Measurements from ENCODE around the gene GNRHR.

DNA sequence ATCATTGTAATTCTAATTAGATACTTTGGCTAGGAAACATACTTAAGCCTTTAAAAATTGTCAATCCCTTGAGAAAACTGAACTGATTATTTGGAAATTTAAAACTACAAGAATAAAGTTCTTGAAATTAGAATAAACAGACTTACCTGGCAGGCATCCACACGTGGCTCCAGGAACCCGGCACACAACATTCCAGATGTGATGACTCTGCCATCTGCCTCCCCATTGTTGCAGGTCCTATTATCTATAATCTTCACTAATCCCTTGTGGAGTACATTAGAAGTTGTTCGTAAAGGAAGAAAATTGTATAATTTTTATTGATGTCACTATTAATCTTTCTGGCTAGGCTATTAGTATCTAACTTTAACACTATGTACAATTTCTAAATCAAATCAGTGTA is 16.2 kb upstream of the GNRHR start:
- TF ChIP-seq, protein P1, sequence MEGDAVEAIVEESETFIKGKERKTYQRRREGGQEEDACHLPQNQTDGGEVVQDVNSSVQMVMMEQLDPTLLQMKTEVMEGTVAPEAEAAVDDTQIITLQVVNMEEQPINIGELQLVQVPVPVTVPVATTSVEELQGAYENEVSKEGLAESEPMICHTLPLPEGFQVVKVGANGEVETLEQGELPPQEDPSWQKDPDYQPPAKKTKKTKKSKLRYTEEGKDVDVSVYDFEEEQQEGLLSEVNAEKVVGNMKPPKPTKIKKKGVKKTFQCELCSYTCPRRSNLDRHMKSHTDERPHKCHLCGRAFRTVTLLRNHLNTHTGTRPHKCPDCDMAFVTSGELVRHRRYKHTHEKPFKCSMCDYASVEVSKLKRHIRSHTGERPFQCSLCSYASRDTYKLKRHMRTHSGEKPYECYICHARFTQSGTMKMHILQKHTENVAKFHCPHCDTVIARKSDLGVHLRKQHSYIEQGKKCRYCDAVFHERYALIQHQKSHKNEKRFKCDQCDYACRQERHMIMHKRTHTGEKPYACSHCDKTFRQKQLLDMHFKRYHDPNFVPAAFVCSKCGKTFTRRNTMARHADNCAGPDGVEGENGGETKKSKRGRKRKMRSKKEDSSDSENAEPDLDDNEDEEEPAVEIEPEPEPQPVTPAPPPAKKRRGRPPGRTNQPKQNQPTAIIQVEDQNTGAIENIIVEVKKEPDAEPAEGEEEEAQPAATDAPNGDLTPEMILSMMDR (IDR thresholded peaks at IDR 0.05): no peak
- TF ChIP-seq YY1 (IDR thresholded peaks at IDR 0.05; ENCODE audit: low read depth) (no peak), RFX5 (IDR thresholded peaks at IDR 0.05; ENCODE audit: low read length) (no peak), EP300 (IDR thresholded peaks at IDR 0.05; ENCODE audit: borderline replicate concordance in 1 of 2, low read depth in 1 of 2, low read length in 1 of 2) (no peak), POLR2AphosphoS5 (IDR thresholded peaks at IDR 0.05; ENCODE audit: low read depth, low read length) (no peak), TAF1 (IDR thresholded peaks at IDR 0.05; ENCODE audit: borderline replicate concordance, low read depth, low read length) (no peak), FOXM1 (IDR thresholded peaks at IDR 0.05; ENCODE audit: low read depth) (no peak), GABPA (IDR thresholded peaks at IDR 0.05; ENCODE audit: low read depth) (no peak)
- TF ChIP-seq, protein P2, sequence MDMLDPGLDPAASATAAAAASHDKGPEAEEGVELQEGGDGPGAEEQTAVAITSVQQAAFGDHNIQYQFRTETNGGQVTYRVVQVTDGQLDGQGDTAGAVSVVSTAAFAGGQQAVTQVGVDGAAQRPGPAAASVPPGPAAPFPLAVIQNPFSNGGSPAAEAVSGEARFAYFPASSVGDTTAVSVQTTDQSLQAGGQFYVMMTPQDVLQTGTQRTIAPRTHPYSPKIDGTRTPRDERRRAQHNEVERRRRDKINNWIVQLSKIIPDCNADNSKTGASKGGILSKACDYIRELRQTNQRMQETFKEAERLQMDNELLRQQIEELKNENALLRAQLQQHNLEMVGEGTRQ (IDR thresholded peaks at IDR 0.05; ENCODE audit: borderline replicate concordance, low read depth, low read length): no peak
- TF ChIP-seq, protein P3, sequence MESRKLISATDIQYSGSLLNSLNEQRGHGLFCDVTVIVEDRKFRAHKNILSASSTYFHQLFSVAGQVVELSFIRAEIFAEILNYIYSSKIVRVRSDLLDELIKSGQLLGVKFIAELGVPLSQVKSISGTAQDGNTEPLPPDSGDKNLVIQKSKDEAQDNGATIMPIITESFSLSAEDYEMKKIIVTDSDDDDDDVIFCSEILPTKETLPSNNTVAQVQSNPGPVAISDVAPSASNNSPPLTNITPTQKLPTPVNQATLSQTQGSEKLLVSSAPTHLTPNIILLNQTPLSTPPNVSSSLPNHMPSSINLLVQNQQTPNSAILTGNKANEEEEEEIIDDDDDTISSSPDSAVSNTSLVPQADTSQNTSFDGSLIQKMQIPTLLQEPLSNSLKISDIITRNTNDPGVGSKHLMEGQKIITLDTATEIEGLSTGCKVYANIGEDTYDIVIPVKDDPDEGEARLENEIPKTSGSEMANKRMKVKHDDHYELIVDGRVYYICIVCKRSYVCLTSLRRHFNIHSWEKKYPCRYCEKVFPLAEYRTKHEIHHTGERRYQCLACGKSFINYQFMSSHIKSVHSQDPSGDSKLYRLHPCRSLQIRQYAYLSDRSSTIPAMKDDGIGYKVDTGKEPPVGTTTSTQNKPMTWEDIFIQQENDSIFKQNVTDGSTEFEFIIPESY (IDR thresholded peaks at IDR 0.05; ENCODE audit: borderline replicate concordance, low read depth): no peak

Data from SK-N-SH (cell line).